Ecto neural progenitor cell (in vitro differentiated cells): ENCODE data around the gene SLC16A6.
"Not testable (repeated sequence)": the region's sequence is repeated elsewhere in the genome, so short reads cannot be mapped to it uniquely, and the experiment has no call there.

ENCODE experiments used
- DNase-seq: peaks from one replicate; pipeline ENCODE4 v3.0.0-alpha.2; 2018; ENCODE audit warnings: low spot score

SLC16A6 gene

GRCh38 chr17:68248199-68248825, 42.6 kb downstream of the SLC16A6 start:
- DNase-seq: no peak

GRCh38 chr17:68247445-68248198, 43.3 kb downstream of the SLC16A6 start, which contains the start of gene AMZ2:
Gene AMZ2 (plus strand): TSS chr17:68248043. CDS start chr17:68250188, 2,145 bp downstream.
- DNase-seq: peak; percentile 99

GRCh38 chr17:68246271-68247028, 44.5 kb downstream of the SLC16A6 start:
- no peak for DNase-seq

GRCh38 chr17:68239632-68240366, 51.1 kb downstream of the SLC16A6 start:
- no peak for DNase-seq

GRCh38 chr17:68238871-68239253, 52.1 kb downstream of the SLC16A6 start:
- no peak for DNase-seq

GRCh38 chr17:68238164-68238870, 52.6 kb downstream of the SLC16A6 start:
- DNase-seq: no peak

DNA sequence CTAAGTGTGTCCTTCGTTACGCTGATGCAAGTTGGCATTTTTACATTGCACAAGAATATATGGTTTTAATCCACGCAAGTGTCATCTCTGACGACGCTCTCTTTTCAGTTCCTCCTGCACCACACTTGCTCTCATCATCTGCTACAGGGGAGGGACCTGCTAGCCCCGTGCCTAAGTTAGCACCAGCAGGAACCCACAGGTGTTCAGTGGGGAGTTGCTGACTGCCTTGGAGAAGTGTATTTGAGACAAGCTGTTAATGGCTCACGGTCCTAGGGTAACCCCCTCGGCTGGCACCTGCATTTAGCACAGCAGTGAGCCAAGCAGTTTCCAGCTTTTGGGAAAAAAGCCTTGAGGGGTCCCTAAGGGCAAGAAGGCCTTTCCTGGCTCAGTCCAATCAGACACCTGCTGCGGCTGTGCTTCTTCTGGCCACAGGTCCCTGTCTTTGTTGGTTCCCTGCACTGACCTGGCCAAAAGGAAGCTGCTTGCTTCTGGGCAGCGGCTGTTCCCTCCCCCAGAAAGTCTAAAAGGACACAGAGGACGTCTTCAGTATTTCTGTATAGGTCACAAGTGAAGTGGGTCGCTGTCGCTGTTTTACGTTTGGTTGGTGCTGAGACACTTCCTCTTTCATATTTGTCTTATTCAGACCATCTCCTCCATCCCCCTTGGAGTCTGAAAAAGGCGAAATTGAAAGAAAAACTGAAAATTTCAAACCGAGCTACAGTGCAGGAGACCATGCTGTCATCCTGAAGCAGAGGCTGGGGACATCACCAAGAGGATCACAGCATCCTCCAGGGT, 53.4 kb downstream of the SLC16A6 start:
- DNase-seq: not testable (repeated sequence)

- not testable (repeated sequence) for DNase-seq
These were observed 55.6 kb downstream of the SLC16A6 start for GRCh38 chr17:68235336-68235791.

DNA sequence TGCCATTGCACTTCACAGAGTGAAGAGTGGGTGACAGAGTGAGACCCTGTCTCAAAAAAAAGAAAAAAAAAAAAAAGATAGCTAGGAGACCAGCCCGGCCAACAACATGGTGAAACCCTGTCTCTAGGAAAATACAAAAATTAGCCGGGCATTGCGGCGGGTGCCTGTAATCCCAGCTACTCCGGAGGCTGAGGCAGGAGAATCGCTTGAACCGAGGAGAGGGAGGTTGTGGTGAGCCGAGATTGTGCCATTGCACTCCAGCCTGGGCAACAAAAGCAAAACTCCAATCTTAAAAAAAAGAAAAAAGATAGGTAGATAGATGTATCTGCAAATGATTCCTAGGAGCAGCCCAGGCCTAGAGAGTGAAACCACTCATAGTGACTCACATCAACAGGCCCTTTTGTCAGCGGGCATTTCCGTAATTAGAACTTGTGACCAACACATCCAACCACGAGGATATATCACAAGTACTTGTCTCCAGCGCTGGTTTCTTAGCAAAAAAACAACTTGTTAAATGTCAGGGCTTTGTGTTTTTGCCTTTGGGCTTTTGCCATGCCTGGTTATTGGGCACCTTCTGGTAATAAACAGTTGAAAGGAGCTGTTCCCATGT, 56.1 kb downstream of the SLC16A6 start:
- DNase-seq: not testable (repeated sequence)

GRCh38 chr17:68232741-68233140, 58.2 kb downstream of the SLC16A6 start:
- not testable (repeated sequence) for DNase-seq

GRCh38 chr17:68231541-68231940, 59.4 kb downstream of the SLC16A6 start:
- no peak for DNase-seq

GRCh38 chr17:68231131-68231530, 59.8 kb downstream of the SLC16A6 start:
- not testable (repeated sequence) for DNase-seq

DNA sequence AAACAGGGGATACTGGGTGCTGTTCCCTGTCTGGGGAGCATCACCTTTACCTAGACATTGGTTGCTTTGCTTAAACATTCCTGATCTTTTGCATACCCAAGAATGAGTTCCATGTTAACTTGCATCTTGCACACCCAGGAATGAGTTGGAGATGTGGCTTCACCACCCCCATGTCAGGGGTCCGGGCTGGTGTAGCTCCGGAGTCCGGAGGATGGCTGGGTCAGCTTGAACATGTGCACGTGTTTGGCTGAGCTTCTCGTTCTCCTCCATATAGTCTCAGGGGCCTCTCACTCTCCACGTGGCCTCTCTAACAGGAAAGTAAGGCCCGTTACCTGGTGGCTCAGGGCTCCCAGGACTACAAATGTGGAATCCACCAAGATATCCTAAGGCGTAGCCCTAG, 61.3 kb downstream of the SLC16A6 start:
- DNase-seq: no peak

GRCh38 chr17:68228817-68229570, 61.9 kb downstream of the SLC16A6 start:
- no peak for DNase-seq

DNA sequence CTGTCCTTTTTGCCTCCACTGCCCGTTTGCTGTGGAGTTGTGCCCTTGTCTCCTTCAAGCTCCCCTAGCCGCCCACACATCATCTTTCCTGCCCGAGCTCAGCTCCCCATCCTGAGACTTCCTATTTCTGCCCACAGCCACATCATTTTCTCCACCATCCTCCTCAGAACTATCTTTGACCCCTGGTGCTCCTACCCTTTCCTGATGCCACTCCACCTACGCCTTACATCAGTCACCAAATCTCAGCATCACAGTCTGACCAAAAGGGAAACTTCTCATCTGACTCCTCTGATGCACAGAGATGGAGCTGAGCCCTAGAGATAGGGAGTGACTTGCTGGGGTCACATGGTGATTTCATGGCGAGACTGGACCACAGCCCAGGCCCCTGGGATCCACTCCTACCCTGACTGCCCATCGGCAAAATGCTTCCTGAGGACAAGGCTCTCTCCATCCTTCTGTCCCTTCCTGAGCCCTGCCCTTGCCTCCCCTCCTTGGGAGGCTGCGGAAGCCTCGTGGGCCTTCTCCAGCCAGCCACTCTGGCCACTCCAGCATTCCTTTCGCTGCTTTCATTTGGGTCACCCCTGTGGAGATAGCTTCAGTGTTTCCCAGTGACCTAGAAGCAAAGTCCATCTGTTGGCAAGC, 62.8 kb downstream of the SLC16A6 start:
- not testable (repeated sequence) for DNase-seq

DNA sequence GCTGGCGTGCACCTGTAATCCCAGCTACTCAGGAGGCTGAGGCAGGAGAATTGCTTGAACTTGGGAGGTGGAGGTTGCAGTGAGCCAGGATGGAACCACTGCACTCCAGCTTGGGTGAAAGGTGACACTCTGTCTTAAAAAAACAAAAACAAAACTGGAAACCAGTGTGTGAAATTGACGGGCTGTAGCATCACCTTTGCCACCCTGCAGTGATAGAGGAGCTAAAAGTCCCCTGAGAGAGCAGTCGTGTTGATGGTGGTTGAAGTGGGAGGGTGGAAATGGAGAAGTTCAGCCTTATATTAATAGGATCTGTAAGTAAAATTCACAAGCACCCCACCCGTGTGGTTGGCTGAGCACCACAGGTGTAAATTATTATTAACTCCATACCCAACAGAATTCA, 65.9 kb downstream of the SLC16A6 start:
- not testable (repeated sequence) for DNase-seq

DNA sequence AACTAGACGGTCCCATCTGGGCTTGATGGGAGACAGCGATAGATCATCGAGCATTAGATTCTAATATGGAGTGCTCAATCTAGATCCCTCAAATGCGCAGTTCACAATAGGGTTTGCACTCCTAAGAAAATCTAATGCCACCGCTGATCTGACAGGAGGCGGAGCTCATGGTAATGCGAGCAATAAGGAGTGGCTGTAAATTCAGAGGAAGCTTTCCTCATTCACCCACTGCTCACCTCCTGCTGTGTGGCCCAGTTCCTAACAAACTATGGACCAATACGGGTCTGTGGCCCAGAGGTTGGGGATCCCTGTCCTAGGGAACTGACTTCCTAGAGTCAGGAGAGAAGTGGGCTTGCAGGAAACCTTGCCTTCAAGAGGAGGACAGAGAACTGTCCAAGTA, 68.3 kb downstream of the SLC16A6 start:
- DNase-seq: no peak

- DNase-seq: no peak
These were observed 69.1 kb downstream of the SLC16A6 start for GRCh38 chr17:68221786-68222185.

DNA sequence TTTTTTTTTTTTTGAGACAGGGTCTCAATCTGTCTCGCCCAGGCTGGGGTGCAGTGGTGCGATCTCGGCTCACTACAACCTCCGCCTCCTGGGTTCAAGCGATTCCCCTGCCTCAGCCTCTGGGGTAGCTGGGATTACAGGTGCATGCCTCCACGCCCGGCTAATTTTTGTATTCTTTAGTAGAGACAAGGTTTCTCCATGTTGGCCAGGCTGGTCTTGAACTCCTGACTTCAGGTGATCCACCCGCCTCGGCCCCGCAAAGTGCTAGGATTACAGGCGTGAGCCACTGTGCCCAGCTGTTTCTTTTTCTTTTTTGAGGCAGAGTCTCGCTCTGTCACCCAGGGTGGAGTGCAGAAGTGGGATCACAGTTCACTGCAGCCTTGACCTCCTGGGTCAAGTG, 70.1 kb downstream of the SLC16A6 start:
- not testable (repeated sequence) for DNase-seq
